GM12872 (cell line): ENCODE data around the gene GNAI2.

Experiments
- TF ChIP-seq, protein P1 (sequence below): IDR thresholded peaks from 3 replicates; pipeline ENCODE4 v1.5.1; 2011; ENCODE audit warnings: low read depth, mild to moderate bottlenecking, low read length, moderate library complexity; ENCODE audit not compliant: insufficient read depth

The GNAI2 gene

DNA sequence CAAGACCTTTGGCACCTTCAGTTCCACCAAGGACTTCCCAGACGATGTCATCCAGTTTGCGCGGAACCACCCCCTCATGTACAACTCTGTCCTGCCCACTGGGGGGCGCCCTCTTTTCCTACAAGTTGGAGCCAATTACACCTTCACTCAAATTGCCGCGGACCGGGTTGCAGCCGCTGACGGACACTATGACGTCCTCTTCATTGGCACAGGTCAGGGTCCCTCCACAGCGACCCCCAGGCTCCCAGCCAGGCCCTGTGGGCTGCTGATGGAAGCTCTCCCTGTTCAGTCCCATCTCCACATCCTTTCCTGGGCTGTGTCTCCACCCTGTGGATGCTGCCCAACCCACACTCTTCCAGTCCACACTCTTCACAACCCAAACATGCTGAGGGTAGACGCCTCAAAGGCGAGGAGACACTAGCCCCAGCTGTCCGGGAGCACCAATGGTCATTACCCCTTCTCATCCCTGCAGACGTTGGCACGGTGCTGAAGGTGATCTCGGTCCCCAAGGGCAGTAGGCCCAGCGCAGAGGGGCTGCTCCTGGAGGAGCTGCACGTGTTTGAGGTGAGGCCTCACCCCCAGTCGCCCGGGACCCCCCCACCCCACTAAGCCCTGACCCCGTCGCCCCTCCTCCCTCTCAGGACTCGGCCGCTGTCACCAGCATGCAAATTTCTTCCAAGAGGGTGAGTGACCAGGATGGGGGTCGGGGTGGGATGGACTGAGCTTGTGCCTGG is 38.5 kb downstream of the GNAI2 start:
- TF ChIP-seq, protein P1, sequence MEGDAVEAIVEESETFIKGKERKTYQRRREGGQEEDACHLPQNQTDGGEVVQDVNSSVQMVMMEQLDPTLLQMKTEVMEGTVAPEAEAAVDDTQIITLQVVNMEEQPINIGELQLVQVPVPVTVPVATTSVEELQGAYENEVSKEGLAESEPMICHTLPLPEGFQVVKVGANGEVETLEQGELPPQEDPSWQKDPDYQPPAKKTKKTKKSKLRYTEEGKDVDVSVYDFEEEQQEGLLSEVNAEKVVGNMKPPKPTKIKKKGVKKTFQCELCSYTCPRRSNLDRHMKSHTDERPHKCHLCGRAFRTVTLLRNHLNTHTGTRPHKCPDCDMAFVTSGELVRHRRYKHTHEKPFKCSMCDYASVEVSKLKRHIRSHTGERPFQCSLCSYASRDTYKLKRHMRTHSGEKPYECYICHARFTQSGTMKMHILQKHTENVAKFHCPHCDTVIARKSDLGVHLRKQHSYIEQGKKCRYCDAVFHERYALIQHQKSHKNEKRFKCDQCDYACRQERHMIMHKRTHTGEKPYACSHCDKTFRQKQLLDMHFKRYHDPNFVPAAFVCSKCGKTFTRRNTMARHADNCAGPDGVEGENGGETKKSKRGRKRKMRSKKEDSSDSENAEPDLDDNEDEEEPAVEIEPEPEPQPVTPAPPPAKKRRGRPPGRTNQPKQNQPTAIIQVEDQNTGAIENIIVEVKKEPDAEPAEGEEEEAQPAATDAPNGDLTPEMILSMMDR: peak; percentile 80

DNA sequence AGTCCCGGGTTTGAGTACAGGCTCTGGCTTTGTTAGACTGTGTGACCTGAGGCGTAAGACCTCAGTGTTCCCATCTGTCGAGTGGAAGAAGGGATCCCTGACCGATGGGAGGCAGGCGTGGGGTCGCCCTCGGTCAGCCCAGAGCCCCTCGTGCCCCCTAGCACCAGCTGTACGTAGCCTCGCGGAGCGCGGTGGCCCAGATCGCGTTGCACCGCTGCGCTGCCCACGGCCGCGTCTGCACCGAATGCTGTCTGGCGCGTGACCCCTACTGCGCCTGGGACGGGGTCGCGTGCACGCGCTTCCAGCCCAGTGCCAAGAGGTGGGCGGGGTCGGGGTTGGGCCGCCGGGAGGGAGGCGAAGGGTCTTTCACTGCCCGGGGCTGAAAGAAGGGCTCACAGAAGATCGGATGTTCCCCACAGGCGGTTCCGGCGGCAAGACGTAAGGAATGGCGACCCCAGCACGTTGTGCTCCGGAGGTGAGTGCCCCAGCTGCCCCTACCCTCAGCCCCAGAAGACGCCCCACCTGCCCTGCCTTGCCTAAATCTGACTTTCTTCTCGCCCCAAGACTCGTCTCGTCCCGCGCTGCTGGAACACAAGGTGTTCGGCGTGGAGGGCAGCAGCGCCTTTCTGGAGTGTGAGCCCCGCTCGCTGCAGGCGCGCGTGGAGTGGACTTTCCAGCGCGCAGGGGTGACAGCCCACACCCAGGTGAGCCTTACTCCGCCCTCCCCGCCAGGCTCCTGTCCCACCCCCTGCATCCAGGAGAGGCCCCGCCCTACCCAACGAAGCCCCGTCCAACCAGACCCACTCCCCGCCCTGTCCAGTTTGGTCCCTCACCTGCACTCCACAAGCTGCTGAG is 39.4 kb downstream of the GNAI2 start:
- TF ChIP-seq, protein P1: no peak

DNA sequence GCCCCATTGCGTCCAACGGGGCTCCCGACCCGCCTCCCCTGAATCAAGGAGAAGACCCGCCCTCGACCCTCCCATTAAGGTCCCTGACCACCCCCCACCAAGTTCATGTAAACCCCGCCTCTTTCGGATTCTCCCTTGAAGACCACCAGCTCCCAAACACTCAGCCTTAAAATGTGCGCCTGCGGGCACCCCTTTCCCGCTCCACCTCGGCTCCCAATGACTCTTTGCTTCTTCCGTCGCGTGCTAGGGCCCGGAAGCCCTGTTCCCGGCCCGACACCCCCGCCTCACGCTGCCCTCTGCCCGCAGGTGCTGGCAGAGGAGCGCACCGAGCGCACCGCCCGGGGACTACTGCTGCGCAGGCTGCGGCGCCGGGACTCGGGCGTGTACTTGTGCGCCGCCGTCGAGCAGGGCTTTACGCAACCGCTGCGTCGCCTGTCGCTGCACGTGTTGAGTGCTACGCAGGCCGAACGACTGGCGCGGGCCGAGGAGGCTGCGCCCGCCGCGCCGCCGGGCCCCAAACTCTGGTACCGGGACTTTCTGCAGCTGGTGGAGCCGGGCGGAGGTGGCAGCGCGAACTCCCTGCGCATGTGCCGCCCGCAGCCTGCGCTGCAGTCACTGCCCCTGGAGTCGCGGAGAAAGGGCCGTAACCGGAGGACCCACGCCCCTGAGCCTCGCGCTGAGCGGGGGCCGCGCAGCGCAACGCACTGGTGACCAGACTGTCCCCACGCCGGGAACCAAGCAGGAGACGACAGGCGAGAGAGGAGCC is 40.2 kb downstream of the GNAI2 start:
- TF ChIP-seq, protein P1: no peak

DNA sequence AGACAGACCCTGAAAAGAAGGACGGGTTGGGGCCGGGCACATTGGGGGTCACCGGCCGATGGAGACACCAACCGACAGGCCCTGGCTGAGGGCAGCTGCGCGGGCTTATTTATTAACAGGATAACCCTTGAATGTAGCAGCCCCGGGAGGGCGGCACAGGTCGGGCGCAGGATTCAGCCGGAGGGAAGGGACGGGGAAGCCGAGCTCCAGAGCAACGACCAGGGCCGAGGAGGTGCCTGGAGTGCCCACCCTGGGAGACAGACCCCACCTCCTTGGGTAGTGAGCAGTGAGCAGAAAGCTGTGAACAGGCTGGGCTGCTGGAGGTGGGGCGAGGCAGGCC is 40.7 kb downstream of the GNAI2 start:
- TF ChIP-seq, protein P1: no peak

DNA sequence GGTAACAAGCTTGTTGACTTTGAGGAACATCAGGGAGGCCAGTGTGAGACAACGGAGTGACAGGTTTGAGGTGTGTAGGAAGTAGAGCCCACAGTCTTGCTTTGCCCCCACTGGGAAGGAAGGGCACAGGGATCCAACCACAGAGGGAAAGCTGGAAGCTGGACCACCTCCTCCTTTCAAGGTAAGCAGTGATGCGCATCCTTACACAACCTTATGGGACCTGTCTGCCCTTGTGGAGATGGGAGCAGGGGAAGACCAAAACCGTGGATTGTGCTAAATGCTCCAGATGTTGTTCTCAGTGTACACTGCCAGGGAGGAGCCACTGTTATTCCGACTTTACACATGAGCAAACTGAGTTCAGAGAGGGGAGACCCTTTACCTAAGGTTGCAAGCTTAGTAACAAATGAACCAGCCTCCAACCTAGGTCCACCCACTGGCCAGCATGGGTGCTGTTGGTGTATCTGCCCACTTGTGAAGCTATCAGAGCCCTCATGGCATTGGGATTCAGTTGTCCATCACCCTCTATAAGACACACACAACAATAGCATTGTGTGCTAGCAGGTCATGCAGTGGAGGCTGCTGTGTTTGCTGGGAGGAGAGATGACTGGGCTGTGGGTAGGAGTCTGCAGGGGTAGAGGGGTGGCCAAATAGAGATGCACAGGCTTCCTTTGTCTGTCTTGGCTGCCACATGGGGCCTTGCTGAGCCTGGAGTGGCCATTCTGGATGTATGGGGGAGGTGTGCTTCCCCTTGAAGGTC is 42.3 kb downstream of the GNAI2 start:
- TF ChIP-seq, protein P1: no peak

DNA sequence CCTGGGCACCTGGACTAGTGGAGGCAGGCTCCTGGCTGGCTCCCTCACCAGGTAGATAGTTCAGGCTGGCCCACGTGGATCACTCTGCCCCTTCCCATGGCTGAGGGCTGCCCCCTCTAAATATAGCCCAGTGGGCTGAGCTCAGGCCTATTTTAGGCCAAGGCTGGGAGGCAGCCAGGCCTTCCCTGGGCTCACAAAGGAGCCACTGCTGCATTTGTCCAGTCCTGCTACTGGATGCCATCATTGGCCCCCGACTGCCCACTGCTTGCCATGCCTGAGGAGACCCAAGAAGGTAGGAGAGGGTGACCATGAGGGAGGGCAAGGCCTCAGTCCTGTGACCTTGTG is 42.8 kb downstream of the GNAI2 start, which contains the start of gene LSMEM2:
Gene LSMEM2 (plus strand): TSS at position 208 of the 345 bp plus-strand sequence. CDS start 27 bp downstream, at position 235.
- TF ChIP-seq, protein P1: no peak
